ENCODE data around the gene SGO1. TPM values are rescaled to one million over a fixed set of nuclear protein-coding genes. Genes with fewer than 3 reads are reported as not detected.

SGO1 gene
- polyA plus RNA-seq, 1 of the 3 experiments (the other 2 are of a cell fraction) = 2.2 TPM

DNA sequence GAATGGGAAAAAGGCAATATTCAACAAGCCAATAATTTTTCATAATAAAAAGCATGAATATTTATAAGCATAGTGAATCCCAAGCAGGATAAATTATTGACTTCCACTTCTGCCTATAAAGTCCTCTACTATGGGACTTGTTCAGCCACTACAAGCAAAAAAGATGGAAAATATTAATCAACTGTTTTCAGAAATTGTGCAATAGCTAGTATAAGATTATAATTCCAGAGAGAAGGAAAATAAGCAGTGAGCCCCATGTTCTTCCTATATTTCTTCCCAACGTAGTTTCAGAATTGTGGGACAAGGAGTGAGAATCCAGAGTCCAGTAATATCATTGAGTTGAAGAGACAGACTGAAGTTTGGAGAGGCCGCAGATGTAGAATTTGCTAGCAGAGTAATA is 24.3 kb downstream of the SGO1 start:
- H3K27ac ChIP-seq (ENCODE audit: low read depth in 2 of 2, low read length in 1 of 2) = no peak overlapping the region
- H3K79me2 ChIP-seq (ENCODE audit: insufficient read depth) = no peaks in the 10 kb centered on the region
- ChIA-PET CTCF (no interaction called here), POLR2A (no interaction called here)
- WGBS (ENCODE audit: low lambda C conversion rate) = 94% methylated on average over 2 of the region's 2 CpGs
- no peak for TF ChIP-seq MAX (IDR thresholded peaks at IDR 0.05; ENCODE audit: low read depth)
- no peak for TF ChIP-seq SIN3A (IDR thresholded peaks at IDR 0.05; ENCODE audit: borderline replicate concordance, low read depth, low read length)
- no peak for TF ChIP-seq PBX3 (IDR thresholded peaks at IDR 0.05)
- TF ChIP-seq YY1 (IDR thresholded peaks at IDR 0.05; ENCODE audit: low read depth) = no peak
- no peak for TF ChIP-seq TCF12 (IDR thresholded peaks at IDR 0.05)
- TF ChIP-seq TAF1 (IDR thresholded peaks at IDR 0.05; ENCODE audit: borderline replicate concordance, low read depth, low read length) = no peak
- TF ChIP-seq, protein P1, sequence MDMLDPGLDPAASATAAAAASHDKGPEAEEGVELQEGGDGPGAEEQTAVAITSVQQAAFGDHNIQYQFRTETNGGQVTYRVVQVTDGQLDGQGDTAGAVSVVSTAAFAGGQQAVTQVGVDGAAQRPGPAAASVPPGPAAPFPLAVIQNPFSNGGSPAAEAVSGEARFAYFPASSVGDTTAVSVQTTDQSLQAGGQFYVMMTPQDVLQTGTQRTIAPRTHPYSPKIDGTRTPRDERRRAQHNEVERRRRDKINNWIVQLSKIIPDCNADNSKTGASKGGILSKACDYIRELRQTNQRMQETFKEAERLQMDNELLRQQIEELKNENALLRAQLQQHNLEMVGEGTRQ (IDR thresholded peaks at IDR 0.05; ENCODE audit: borderline replicate concordance, low read depth, low read length) = no peak
- TF ChIP-seq, protein P2, sequence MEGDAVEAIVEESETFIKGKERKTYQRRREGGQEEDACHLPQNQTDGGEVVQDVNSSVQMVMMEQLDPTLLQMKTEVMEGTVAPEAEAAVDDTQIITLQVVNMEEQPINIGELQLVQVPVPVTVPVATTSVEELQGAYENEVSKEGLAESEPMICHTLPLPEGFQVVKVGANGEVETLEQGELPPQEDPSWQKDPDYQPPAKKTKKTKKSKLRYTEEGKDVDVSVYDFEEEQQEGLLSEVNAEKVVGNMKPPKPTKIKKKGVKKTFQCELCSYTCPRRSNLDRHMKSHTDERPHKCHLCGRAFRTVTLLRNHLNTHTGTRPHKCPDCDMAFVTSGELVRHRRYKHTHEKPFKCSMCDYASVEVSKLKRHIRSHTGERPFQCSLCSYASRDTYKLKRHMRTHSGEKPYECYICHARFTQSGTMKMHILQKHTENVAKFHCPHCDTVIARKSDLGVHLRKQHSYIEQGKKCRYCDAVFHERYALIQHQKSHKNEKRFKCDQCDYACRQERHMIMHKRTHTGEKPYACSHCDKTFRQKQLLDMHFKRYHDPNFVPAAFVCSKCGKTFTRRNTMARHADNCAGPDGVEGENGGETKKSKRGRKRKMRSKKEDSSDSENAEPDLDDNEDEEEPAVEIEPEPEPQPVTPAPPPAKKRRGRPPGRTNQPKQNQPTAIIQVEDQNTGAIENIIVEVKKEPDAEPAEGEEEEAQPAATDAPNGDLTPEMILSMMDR (IDR thresholded peaks at IDR 0.05) = no peak
- TF ChIP-seq NRF1 (IDR thresholded peaks at IDR 0.05; ENCODE audit: low read depth, low read length) = no peak
- TF ChIP-seq, protein P3, sequence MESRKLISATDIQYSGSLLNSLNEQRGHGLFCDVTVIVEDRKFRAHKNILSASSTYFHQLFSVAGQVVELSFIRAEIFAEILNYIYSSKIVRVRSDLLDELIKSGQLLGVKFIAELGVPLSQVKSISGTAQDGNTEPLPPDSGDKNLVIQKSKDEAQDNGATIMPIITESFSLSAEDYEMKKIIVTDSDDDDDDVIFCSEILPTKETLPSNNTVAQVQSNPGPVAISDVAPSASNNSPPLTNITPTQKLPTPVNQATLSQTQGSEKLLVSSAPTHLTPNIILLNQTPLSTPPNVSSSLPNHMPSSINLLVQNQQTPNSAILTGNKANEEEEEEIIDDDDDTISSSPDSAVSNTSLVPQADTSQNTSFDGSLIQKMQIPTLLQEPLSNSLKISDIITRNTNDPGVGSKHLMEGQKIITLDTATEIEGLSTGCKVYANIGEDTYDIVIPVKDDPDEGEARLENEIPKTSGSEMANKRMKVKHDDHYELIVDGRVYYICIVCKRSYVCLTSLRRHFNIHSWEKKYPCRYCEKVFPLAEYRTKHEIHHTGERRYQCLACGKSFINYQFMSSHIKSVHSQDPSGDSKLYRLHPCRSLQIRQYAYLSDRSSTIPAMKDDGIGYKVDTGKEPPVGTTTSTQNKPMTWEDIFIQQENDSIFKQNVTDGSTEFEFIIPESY (IDR thresholded peaks at IDR 0.05; ENCODE audit: borderline replicate concordance, low read depth) = no peak
- TF ChIP-seq CHD2 (IDR thresholded peaks at IDR 0.05; ENCODE audit: low read length, partially characterized antibody) = no peak
- TF ChIP-seq MEF2A (IDR thresholded peaks at IDR 0.05; ENCODE audit: borderline replicate concordance, low read depth) = no peak
- TF ChIP-seq POLR2AphosphoS5 (IDR thresholded peaks at IDR 0.05; ENCODE audit: low read depth, low read length) = no peak
- TF ChIP-seq TEAD4 (IDR thresholded peaks at IDR 0.05; ENCODE audit: borderline replicate concordance, insufficient read depth) = no peak
- no peak for TF ChIP-seq RCOR1 (IDR thresholded peaks at IDR 0.05; ENCODE audit: low read length)
- TF ChIP-seq RFX5 (IDR thresholded peaks at IDR 0.05; ENCODE audit: low read length) = no peak
- no peak for TF ChIP-seq EZH2phosphoT487 (IDR thresholded peaks at IDR 0.05; ENCODE audit: borderline replicate concordance, low read depth)
- TF ChIP-seq GATA2 (CRISPR knock-in tag; IDR thresholded peaks at IDR 0.05) = no peak
- TF ChIP-seq GABPA (IDR thresholded peaks at IDR 0.05; ENCODE audit: low read depth) = no peak
- H3F3A ChIP-seq (replicated peaks; ENCODE audit: insufficient read depth) = no peaks in the 10 kb centered on the region
- no peaks in the 10 kb centered on the region for H3K9me2 ChIP-seq
- no peak overlapping the region for H2AFZ ChIP-seq (ENCODE audit: low read depth)
- H3K4me2 ChIP-seq = no peak overlapping the region
- H3K9ac ChIP-seq = no peak overlapping the region
- no peaks in the 10 kb centered on the region; a peak in 1 of 4 replicates for H3K4me1 ChIP-seq (ENCODE audit: control insufficient read depth in 1 of 2, insufficient read depth in 2 of 2, low read depth in 1 of 2, low read length in 1 of 2)
- no peaks in the 10 kb centered on the region for H3K9me3 ChIP-seq
- DNase-seq = no peak
- H3K36me3 ChIP-seq (replicated peaks in 1 of 2; ENCODE audit: control insufficient read depth in 1 of 2, insufficient read depth in 2 of 2, low read length in 1 of 2) = peaks cover 32 to 36% of the 10 kb centered on the region in 2 experiments
- no peaks in the 10 kb centered on the region for H4K20me1 ChIP-seq (ENCODE audit: insufficient read depth)
- H3K4me3 ChIP-seq (ENCODE audit: low read depth in 2 of 2, low read length in 1 of 2) = no peak overlapping the region
- H3K27me3 ChIP-seq (ENCODE audit: insufficient read depth) = no peaks in the 10 kb centered on the region

All from SK-N-SH (cell line).